Stimulated activated naive CD4-positive, alpha-beta T cell treated with Interleukin-2 at 50 U/mL for 16 hours (primary cell): Measurements from ENCODE around the gene CLEC7A.

Source experiments
- DNase-seq: peaks from one replicate; lab custom pipeline; 2025; lab: John Stamatoyannopoulos, UW

The CLEC7A gene

GRCh38 chr12:10140001-10140400 lies 10.0 kb upstream of the CLEC7A start:
- DNase-seq = no peak

GRCh38 chr12:10136637-10137205 lies 6.7 kb upstream of the CLEC7A start:
- DNase-seq = no peak

- no peak for DNase-seq
These were observed 5.1 kb upstream of the CLEC7A start for GRCh38 chr12:10135126-10135525.

GRCh38 chr12:10132850-10133370 lies 2.9 kb upstream of the CLEC7A start:
- DNase-seq = no peak

- no peak for DNase-seq
These were observed 1.2 kb upstream of the CLEC7A start for GRCh38 chr12:10131111-10131690.

- DNase-seq = no peak
These were observed 1.3 kb downstream of the CLEC7A start for GRCh38 chr12:10128687-10129086.

- no peak for DNase-seq
These were observed 3.6 kb downstream of the CLEC7A start for GRCh38 chr12:10126413-10126812.

GRCh38 chr12:10122689-10123088 lies 7.3 kb downstream of the CLEC7A start:
- no peak for DNase-seq

- no peak for DNase-seq
These were observed 8.7 kb downstream of the CLEC7A start for GRCh38 chr12:10121278-10121677.

- DNase-seq = no peak
These were observed 10.9 kb downstream of the CLEC7A start for GRCh38 chr12:10119066-10119465.

- no peak for DNase-seq
These were observed 14.1 kb downstream of the CLEC7A start for GRCh38 chr12:10115890-10116289.

GRCh38 chr12:10115311-10115710 lies 14.7 kb downstream of the CLEC7A start:
- DNase-seq = no peak

- no peak for DNase-seq
These were observed 16.1 kb downstream of the CLEC7A start for GRCh38 chr12:10113920-10114319.

GRCh38 chr12:10113075-10113474 lies 16.9 kb downstream of the CLEC7A start:
- no peak for DNase-seq

GRCh38 chr12:10111451-10111850 lies 18.5 kb downstream of the CLEC7A start:
- no peak for DNase-seq

GRCh38 chr12:10110256-10110844 lies 19.6 kb downstream of the CLEC7A start:
- no peak for DNase-seq

- no peak for DNase-seq
These were observed 27.7 kb downstream of the CLEC7A start for GRCh38 chr12:10102322-10102721.

GRCh38 chr12:10101648-10102220 lies 28.3 kb downstream of the CLEC7A start:
- no peak for DNase-seq

- DNase-seq = no peak
These were observed 28.9 kb downstream of the CLEC7A start for GRCh38 chr12:10101042-10101579.

GRCh38 chr12:10098791-10099190 lies 31.2 kb downstream of the CLEC7A start, which contains the start of gene CLEC1A:
Gene CLEC1A, minus strand, starts transcription at chr12:10098985. Its CDS starts 63 bp downstream, at chr12:10098922.
- DNase-seq = no peak

GRCh38 chr12:10097521-10097920 lies 32.5 kb downstream of the CLEC7A start:
- DNase-seq = no peak

GRCh38 chr12:10095971-10096370 lies 34.0 kb downstream of the CLEC7A start:
- DNase-seq = no peak
